Measurements from ENCODE around the gene SYT1.

SYT1 gene

GRCh38 chr12:79217306-79217705, 352.7 kb downstream of the SYT1 start:
- DNase-seq (ENCODE audit: low read depth in 1 of 2, low spot score in 1 of 2): no peak
- TF ChIP-seq, protein P1, sequence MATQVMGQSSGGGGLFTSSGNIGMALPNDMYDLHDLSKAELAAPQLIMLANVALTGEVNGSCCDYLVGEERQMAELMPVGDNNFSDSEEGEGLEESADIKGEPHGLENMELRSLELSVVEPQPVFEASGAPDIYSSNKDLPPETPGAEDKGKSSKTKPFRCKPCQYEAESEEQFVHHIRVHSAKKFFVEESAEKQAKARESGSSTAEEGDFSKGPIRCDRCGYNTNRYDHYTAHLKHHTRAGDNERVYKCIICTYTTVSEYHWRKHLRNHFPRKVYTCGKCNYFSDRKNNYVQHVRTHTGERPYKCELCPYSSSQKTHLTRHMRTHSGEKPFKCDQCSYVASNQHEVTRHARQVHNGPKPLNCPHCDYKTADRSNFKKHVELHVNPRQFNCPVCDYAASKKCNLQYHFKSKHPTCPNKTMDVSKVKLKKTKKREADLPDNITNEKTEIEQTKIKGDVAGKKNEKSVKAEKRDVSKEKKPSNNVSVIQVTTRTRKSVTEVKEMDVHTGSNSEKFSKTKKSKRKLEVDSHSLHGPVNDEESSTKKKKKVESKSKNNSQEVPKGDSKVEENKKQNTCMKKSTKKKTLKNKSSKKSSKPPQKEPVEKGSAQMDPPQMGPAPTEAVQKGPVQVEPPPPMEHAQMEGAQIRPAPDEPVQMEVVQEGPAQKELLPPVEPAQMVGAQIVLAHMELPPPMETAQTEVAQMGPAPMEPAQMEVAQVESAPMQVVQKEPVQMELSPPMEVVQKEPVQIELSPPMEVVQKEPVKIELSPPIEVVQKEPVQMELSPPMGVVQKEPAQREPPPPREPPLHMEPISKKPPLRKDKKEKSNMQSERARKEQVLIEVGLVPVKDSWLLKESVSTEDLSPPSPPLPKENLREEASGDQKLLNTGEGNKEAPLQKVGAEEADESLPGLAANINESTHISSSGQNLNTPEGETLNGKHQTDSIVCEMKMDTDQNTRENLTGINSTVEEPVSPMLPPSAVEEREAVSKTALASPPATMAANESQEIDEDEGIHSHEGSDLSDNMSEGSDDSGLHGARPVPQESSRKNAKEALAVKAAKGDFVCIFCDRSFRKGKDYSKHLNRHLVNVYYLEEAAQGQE (IDR thresholded peaks at IDR 0.05; ENCODE audit: insufficient replicate concordance, low read depth): no peak
- TF ChIP-seq POLR2AphosphoS5 (IDR thresholded peaks at IDR 0.05; ENCODE audit: low read depth) (no peak), SPI1 (IDR thresholded peaks at IDR 0.05; ENCODE audit: borderline replicate concordance, low read depth) (no peak), GABPA (IDR thresholded peaks at IDR 0.05; ENCODE audit: low read depth) (no peak)
- TF ChIP-seq, protein P2, sequence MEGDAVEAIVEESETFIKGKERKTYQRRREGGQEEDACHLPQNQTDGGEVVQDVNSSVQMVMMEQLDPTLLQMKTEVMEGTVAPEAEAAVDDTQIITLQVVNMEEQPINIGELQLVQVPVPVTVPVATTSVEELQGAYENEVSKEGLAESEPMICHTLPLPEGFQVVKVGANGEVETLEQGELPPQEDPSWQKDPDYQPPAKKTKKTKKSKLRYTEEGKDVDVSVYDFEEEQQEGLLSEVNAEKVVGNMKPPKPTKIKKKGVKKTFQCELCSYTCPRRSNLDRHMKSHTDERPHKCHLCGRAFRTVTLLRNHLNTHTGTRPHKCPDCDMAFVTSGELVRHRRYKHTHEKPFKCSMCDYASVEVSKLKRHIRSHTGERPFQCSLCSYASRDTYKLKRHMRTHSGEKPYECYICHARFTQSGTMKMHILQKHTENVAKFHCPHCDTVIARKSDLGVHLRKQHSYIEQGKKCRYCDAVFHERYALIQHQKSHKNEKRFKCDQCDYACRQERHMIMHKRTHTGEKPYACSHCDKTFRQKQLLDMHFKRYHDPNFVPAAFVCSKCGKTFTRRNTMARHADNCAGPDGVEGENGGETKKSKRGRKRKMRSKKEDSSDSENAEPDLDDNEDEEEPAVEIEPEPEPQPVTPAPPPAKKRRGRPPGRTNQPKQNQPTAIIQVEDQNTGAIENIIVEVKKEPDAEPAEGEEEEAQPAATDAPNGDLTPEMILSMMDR (IDR thresholded peaks at IDR 0.05; ENCODE audit: insufficient read depth, low read length): no peak
- Histone ChIP-seq H3K27ac (replicated peaks) (no peak overlapping the region), H3K4me3 (replicated peaks; ENCODE audit: insufficient read depth, low read length) (no peak overlapping the region), H3K27me3 (ENCODE audit: insufficient read depth, poor library complexity, severe bottlenecking) (no peaks in the 10 kb centered on the region)

DNA sequence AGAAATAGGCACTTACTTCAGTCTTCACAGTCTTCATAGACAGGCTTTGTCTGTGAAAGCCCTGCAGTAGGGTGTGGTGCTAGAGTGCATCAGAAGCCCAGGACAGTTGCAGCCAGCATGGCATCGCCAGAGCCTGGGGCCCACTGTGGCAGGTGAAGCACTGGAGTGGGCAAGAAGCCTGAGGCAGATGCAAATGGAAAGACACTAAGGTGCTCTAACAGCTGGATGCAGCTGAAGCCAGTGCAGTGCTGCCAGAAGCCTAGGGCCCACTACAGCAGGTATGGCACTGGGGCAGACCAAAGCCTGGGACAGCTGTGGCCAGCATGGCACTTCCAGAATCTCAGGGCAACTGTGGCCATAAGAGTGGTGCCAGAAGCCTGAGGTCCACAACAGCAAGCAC, 358.6 kb downstream of the SYT1 start:
- Histone ChIP-seq H3K27me3 (ENCODE audit: insufficient read depth, poor library complexity, severe bottlenecking) (no peaks in the 10 kb centered on the region), H3K27ac (replicated peaks) (no peak overlapping the region), H3K4me3 (replicated peaks; ENCODE audit: insufficient read depth, low read length) (no peak overlapping the region)
- DNase-seq (ENCODE audit: low read depth in 1 of 2, low spot score in 1 of 2): no peak
- no peak for TF ChIP-seq GABPA (IDR thresholded peaks at IDR 0.05; ENCODE audit: low read depth)
- no peak for TF ChIP-seq SPI1 (IDR thresholded peaks at IDR 0.05; ENCODE audit: borderline replicate concordance, low read depth)
- TF ChIP-seq, protein P2 (IDR thresholded peaks at IDR 0.05; ENCODE audit: insufficient read depth, low read length): no peak
- TF ChIP-seq, protein P1 (IDR thresholded peaks at IDR 0.05; ENCODE audit: insufficient replicate concordance, low read depth): no peak

DNA sequence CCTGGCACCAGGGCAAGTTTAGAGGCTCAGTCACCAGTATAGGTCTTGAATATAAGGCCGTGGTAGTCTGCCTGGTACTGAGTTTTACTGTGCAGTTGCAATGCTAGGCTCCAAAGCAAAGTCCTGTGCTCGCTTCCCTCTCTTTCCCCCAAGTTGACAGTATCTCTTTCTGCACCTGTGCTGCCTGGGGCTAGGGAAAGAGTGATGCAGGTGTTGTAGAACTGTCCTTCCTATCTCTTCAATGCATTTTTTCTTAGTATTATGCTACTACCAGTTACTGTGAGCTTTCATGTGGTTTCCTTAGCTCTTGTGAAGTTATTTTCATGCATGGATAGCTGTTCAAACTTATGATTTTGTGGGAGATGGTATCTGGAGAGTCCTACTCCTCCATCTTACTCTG, 359.2 kb downstream of the SYT1 start:
- H3K4me3 ChIP-seq (replicated peaks; ENCODE audit: insufficient read depth, low read length): no peak overlapping the region
- H3K27me3 ChIP-seq (ENCODE audit: insufficient read depth, poor library complexity, severe bottlenecking): no peaks in the 10 kb centered on the region
- TF ChIP-seq GABPA (IDR thresholded peaks at IDR 0.05; ENCODE audit: low read depth) (no peak), POLR2AphosphoS5 (IDR thresholded peaks at IDR 0.05; ENCODE audit: low read depth) (no peak), SPI1 (IDR thresholded peaks at IDR 0.05; ENCODE audit: borderline replicate concordance, low read depth) (no peak)
- TF ChIP-seq, protein P2 (IDR thresholded peaks at IDR 0.05; ENCODE audit: insufficient read depth, low read length): no peak
- TF ChIP-seq, protein P1 (IDR thresholded peaks at IDR 0.05; ENCODE audit: insufficient replicate concordance, low read depth): no peak
- no peak for DNase-seq (ENCODE audit: low read depth in 1 of 2, low spot score in 1 of 2)
- H3K27ac ChIP-seq (replicated peaks): no peak overlapping the region
